GM06990 (cell line): ENCODE measurements around the gene RB1.
"Not testable (repeated sequence)": the region's sequence is repeated elsewhere in the genome, so short reads cannot be mapped to it uniquely, and the experiment has no call there.

Experiments
- DNase-seq: peaks from one replicate; pipeline ENCODE4 v3.0.0-alpha.2; 2011; ENCODE audit not compliant: insufficient read length; ENCODE audit errors: extremely low read depth
- H3K27me3 ChIP-seq: replicated peaks from 2 replicates; pipeline ENCODE4 v1.6.0; 2011; ENCODE audit warnings: low read length; ENCODE audit not compliant: control insufficient read depth, insufficient read depth
- H3K36me3 ChIP-seq: 2 replicates; pipeline ENCODE4 v1.5.1; 2011; ENCODE audit warnings: low read length; ENCODE audit not compliant: control insufficient read depth, insufficient read depth
- H3K4me3 ChIP-seq: replicated peaks from 2 replicates; pipeline ENCODE4 v1.5.1; 2011; ENCODE audit warnings: low read depth, mild to moderate bottlenecking, control low read depth, low read length
- CTCF ChIP-seq: IDR thresholded peaks from 2 replicates; pipeline ENCODE4 v1.5.1; 2011; ENCODE audit warnings: low read length, control low read depth, mild to moderate bottlenecking, inconsistent platforms; ENCODE audit not compliant: insufficient read depth, poor library complexity, severe bottlenecking

RB1 gene

GRCh38 chr13:48334534-48335127, 31.1 kb downstream of the RB1 start:
- DNase-seq = no peak
- Histone ChIP-seq H3K4me3 (no peak overlapping the region), H3K27me3 (no peaks in the 10 kb centered on the region), H3K36me3 (no peaks in the 10 kb centered on the region; the same call in 1 of the 2 replicates)
- peak; percentile 39 for TF ChIP-seq CTCF

GRCh38 chr13:48339198-48339597, 35.6 kb downstream of the RB1 start:
- not testable (repeated sequence) for H3K36me3 ChIP-seq, DNase-seq, H3K4me3 ChIP-seq, H3K27me3 ChIP-seq

- Histone ChIP-seq H3K27me3 (no peaks in the 10 kb centered on the region), H3K36me3 (peaks cover 5% of the 10 kb centered on the region), H3K4me3 (no peak overlapping the region)
- no peak for DNase-seq
- no peak for TF ChIP-seq CTCF
Measured at GRCh38 chr13:48344264-48344663, 40.7 kb downstream of the RB1 start.

GRCh38 chr13:48346583-48346982, 43.0 kb downstream of the RB1 start:
- H3K36me3 ChIP-seq = peaks cover 5% of the 10 kb centered on the region
- TF ChIP-seq CTCF = no peak
- DNase-seq = no peak
- no peaks in the 10 kb centered on the region for H3K27me3 ChIP-seq
- no peak overlapping the region for H3K4me3 ChIP-seq

- H3K4me3 ChIP-seq = no peak overlapping the region
- no peak for DNase-seq
- H3K36me3 ChIP-seq = peaks cover 5% of the 10 kb centered on the region
- H3K27me3 ChIP-seq = no peaks in the 10 kb centered on the region
- no peak for TF ChIP-seq CTCF
Measured at GRCh38 chr13:48349525-48349924, 46.0 kb downstream of the RB1 start.

GRCh38 chr13:48353590-48353989, 50.0 kb downstream of the RB1 start:
- no peak overlapping the region for H3K4me3 ChIP-seq
- no peaks in the 10 kb centered on the region; the same call in none of the 2 replicates for H3K36me3 ChIP-seq
- no peak for TF ChIP-seq CTCF
- H3K27me3 ChIP-seq = no peaks in the 10 kb centered on the region
- DNase-seq = no peak

- not testable (repeated sequence) for H3K27me3 ChIP-seq, H3K36me3 ChIP-seq, DNase-seq, H3K4me3 ChIP-seq
Measured at GRCh38 chr13:48355524-48355923, 52.0 kb downstream of the RB1 start.
